HG03571 (cell line): ENCODE measurements around the gene TMEM233.
"Not testable (repeated sequence)": the region's sequence is repeated elsewhere in the genome, so short reads cannot be mapped to it uniquely, and the experiment has no call there.

Source experiments
- ATAC-seq: cut with Tn5 transposase; IDR thresholded peaks from one replicate; pipeline ENCODE4 v1.9.1; 2021; ENCODE audit not compliant: unreplicated experiment

The TMEM233 gene

GRCh38 chr12:119652665-119653064 is 59.1 kb downstream of the TMEM233 start:
- no peak for ATAC-seq

- ATAC-seq: not testable (repeated sequence)
Observed at GRCh38 chr12:119657001-119657400, 63.4 kb downstream of the TMEM233 start.

- not testable (repeated sequence) for ATAC-seq
Observed at GRCh38 chr12:119658166-119658565, 64.6 kb downstream of the TMEM233 start.

GRCh38 chr12:119659289-119659897 is 65.8 kb downstream of the TMEM233 start:
- ATAC-seq: no peak

- ATAC-seq: no peak
Observed at GRCh38 chr12:119660076-119660475, 66.5 kb downstream of the TMEM233 start.

GRCh38 chr12:119661882-119662281 is 68.3 kb downstream of the TMEM233 start:
- no peak for ATAC-seq

GRCh38 chr12:119664642-119665041 is 71.1 kb downstream of the TMEM233 start:
- ATAC-seq: no peak

- ATAC-seq: no peak
Observed at GRCh38 chr12:119665164-119665929, 71.8 kb downstream of the TMEM233 start.

- ATAC-seq: no peak
Observed at GRCh38 chr12:119666226-119666795, 72.7 kb downstream of the TMEM233 start.

- ATAC-seq: peak; percentile 7
Observed at GRCh38 chr12:119666900-119667576, 73.5 kb downstream of the TMEM233 start.

- peak; percentile 95 for ATAC-seq
Observed at GRCh38 chr12:119667577-119668323, 74.2 kb downstream of the TMEM233 start, which contains the start of gene PRKAB1. Gene PRKAB1, plus strand, starts transcription at chr12:119668133. Its CDS starts 112 bp downstream, at chr12:119668245.

GRCh38 chr12:119668324-119668841 is 74.8 kb downstream of the TMEM233 start:
- ATAC-seq: no peak

- no peak for ATAC-seq
Observed at GRCh38 chr12:119669744-119670472, 76.3 kb downstream of the TMEM233 start.

- ATAC-seq: no peak
Observed at GRCh38 chr12:119671070-119671469, 77.5 kb downstream of the TMEM233 start.

GRCh38 chr12:119672194-119672593 is 78.6 kb downstream of the TMEM233 start:
- no peak for ATAC-seq

GRCh38 chr12:119673634-119674033 is 80.1 kb downstream of the TMEM233 start:
- no peak for ATAC-seq

GRCh38 chr12:119674560-119674959 is 81.0 kb downstream of the TMEM233 start:
- no peak for ATAC-seq

GRCh38 chr12:119676022-119676421 is 82.4 kb downstream of the TMEM233 start:
- ATAC-seq: no peak

- ATAC-seq: no peak
Observed at GRCh38 chr12:119676573-119676972, 83.0 kb downstream of the TMEM233 start.

- no peak for ATAC-seq
Observed at GRCh38 chr12:119678459-119678858, 84.9 kb downstream of the TMEM233 start.
